Small intestine (tissue), 7 donors: ENCODE results near the gene ME1. TPM values are rescaled to one million over a fixed set of nuclear protein-coding genes. Genes with fewer than 3 reads are reported as not detected.
A peak's percentile ranks its signal among the peaks of the same experiment; 100 is the strongest.
"Not testable (repeated sequence)": the region's sequence is repeated elsewhere in the genome, so short reads cannot be mapped to it uniquely, and the experiment has no call there.

Experiments
- DNase-seq, 2 donors: peaks; one replicate each; pipeline versions ENCODE4 v3.0.0 to v3.0.0-alpha.2; 2013
- FAIRE-seq: peaks from 2 replicates; lab custom pipeline; 2012; peaks lifted over from hg19 to GRCh38; lab: Jason Lieb, UNC
- H3K27ac ChIP-seq, 3 donors: one replicate each; pipeline ENCODE4 v1.5.1; 2013; ENCODE audit warnings: low read length in 2 of 3, mild to moderate bottlenecking in 2 of 3, control low read depth in 1 of 3, inconsistent platforms in 1 of 3, low read depth in 1 of 3, moderate library complexity in 1 of 3
- H3K27me3 ChIP-seq, 3 donors: one replicate each; pipeline ENCODE4 v1.6.1; 2013; ENCODE audit warnings: low read length in 3 of 3, inconsistent platforms in 1 of 3; ENCODE audit not compliant: control insufficient read depth in 3 of 3, insufficient read depth in 3 of 3
- H3K36me3 ChIP-seq, 3 donors: one replicate each; pipeline ENCODE4 v1.6.1; 2013; ENCODE audit warnings: low read length in 3 of 3, inconsistent platforms in 1 of 3, low read depth in 1 of 3, mild to moderate bottlenecking in 1 of 3, moderate library complexity in 1 of 3; ENCODE audit not compliant: control insufficient read depth in 3 of 3, insufficient read depth in 2 of 3
- H3K4me1 ChIP-seq, 3 donors: one replicate each; pipeline ENCODE4 v1.6.1; 2013; ENCODE audit warnings: low read length in 2 of 3, inconsistent platforms in 1 of 3, low read depth in 1 of 3, mild to moderate bottlenecking in 1 of 3, moderate library complexity in 1 of 3; ENCODE audit not compliant: control insufficient read depth in 3 of 3, insufficient read depth in 2 of 3
- H3K4me3 ChIP-seq, 3 donors: one replicate each; pipeline ENCODE4 v1.5.1; 2013; ENCODE audit warnings: low read length in 3 of 3, control low read depth in 1 of 3, inconsistent platforms in 1 of 3, low read depth in 1 of 3, mild to moderate bottlenecking in 1 of 3, moderate library complexity in 1 of 3
- H3K9me3 ChIP-seq, 2 donors: one replicate each; pipeline ENCODE4 v1.6.1; 2013; ENCODE audit warnings: low read depth in 1 of 2, low read length in 1 of 2; ENCODE audit not compliant: control insufficient read depth in 2 of 2, insufficient read depth in 1 of 2
- WGBS, 3 donors: extraction: QIAGEN DNeasy Blood & Tissue Kit; methylation state at CpG; one replicate each; pipeline ENCODE4 v1.1.7; 2013; 5-methylcytosine and 5-hydroxymethylcytosine counted together
- polyA plus RNA-seq, 4 donors: library from polyadenylated mRNA; stranded (reverse) in 3 of 4; unstranded in 1 of 4; fragments of 200-250 nt in 3 of 4; fragments of 120-200 nt in 1 of 4; gene quantifications; one replicate each; pipeline versions ENCODE4 v1.2.1 to v1.2.3, GENCODE V29; 2013
- donor health status: healthy with polysubstance abuse.
- donor health status: control.
- donor health status: control.
- donor health status: Bipolar disorder and iron deficiency.
- donor health status: healthy.

The ME1 gene
- polyA plus RNA-seq, 4 donors = 9.6 to 48.3 (median 15.6) TPM

DNA sequence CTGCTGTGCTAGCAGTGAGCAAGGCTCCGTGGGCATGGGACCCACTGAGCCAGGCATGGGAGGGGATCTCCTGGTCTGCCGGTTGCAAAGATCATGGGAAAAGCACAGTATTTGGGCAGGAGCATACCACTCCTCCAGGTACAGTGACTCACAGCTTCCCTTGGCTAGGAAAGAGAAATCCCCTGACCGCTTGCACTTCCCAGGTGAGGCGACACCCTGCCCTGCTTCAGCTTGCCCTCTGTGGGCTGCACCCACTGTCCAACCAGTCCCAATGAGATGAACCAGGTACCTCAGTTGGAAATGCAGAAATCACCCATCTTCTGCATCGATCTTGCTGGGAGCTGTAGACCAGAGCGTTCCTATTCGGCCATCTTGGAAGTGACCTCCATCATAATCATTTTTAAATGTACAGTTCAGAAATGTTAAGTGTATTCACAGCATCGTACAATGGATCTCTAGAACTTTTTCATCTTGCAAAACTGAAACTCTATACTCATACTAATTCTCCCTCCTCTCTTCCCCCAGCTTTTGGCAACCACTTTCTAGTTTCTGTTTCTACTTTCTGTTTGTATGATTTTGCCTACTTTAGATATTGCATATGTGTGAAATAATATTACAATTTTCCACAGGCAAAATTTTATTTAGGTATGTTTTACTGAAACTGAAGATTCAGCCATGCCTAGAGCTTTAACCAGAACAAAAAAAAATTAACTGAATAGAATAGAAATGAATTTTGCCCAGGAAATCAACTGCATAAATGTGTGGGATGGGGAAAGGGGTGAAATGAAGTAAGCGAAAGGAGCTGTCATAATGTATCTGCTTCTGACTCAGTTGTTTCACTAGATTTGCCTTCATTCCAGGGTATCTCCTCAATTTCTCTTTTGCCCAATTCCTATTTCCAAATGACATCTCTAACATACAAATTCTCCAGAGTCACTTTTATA lies 137.7 kb downstream of the ME1 start:
- no peak for FAIRE-seq
- Histone ChIP-seq H3K27ac (no peak overlapping the region), H3K27me3 (no peaks in the 10 kb centered on the region), H3K9me3 (peaks cover 0 to 5% of the 10 kb centered on the region in 2 donors), H3K4me3 (no peak overlapping the region), H3K4me1 (no peaks in the 10 kb centered on the region), H3K36me3 (peaks cover 0 to 10% (median 0%) of the 10 kb centered on the region in 3 donors)
- DNase-seq = no peak
- WGBS, 3 donors = 87 to 90% (median 87%) methylated on average over 9 of the region's 9 CpGs

DNA sequence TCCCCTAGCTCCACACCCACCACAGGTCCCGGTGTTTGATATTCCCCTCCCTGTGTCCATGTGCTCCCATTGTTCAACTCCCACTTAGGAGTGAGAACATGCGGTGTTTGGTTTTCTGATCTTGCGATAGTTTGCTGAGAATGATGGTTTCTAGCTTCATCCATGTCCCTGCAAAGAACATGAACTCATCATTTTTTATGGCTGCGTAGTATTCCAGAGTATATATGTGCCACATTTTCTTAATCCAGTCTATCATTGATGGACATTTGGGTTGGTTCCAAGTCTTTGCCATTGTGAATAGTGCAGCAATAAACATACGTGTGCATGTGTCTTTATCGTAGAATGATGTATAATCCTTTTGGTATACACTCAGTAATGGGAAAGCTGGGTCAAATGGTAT lies 143.6 kb downstream of the ME1 start:
- FAIRE-seq, H3K27me3 ChIP-seq, DNase-seq, H3K36me3 ChIP-seq, H3K4me3 ChIP-seq, H3K4me1 ChIP-seq, H3K9me3 ChIP-seq, H3K27ac ChIP-seq: not testable (repeated sequence)
- 91 to 96% (median 96%) methylated on average over 6 of the region's 6 CpGs for WGBS, 3 donors

DNA sequence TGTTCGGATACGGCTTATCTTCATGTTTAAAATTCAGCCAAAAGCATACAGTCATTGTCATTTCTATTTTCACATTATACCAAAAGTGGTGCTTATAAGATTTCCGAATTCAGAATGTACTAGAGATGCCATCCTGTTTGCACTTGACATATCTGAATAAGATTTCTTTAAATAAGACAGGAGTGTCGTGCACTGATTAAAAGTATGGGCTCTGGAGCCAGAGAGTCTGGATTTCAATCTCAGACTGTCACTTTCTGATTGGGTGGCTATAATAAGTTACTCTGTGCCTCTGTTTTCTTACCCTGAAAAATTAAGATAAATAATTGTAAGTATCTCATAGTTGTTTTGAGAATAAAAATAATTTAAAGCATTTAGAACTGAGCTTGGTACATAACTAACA lies 144.9 kb downstream of the ME1 start:
- DNase-seq = no peak
- Histone ChIP-seq H3K4me3 (no peak overlapping the region), H3K27ac (no peak overlapping the region), H3K9me3 (peaks cover 0 to 3% of the 10 kb centered on the region in 2 donors), H3K4me1 (no peaks in the 10 kb centered on the region), H3K27me3 (no peaks in the 10 kb centered on the region), H3K36me3 (no peaks in the 10 kb centered on the region)
- 86 to 92% (median 87%) methylated on average over 4 of the region's 4 CpGs for WGBS, 3 donors
- no peak for FAIRE-seq

DNA sequence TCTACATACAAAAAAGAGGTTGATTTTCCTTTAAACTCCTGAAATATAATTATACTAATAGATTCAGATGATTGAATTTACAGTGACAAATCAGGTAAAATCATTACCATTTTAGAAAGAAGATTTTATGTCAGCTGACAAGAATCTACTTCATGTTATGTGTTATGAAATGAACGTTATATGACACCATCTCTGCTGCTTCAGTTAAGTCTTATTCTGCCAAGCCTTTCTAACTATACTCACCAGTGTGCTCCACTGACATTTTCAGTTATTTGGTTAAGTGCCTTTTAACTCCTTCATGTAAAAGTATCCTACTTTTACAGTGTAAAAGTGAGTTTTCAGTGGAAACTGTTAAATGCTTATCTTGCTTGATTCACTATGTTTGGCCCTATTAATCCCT lies 157.3 kb downstream of the ME1 start:
- 52 to 71% (median 57%) methylated on average over 1 of the region's 1 CpG for WGBS, 3 donors

DNA sequence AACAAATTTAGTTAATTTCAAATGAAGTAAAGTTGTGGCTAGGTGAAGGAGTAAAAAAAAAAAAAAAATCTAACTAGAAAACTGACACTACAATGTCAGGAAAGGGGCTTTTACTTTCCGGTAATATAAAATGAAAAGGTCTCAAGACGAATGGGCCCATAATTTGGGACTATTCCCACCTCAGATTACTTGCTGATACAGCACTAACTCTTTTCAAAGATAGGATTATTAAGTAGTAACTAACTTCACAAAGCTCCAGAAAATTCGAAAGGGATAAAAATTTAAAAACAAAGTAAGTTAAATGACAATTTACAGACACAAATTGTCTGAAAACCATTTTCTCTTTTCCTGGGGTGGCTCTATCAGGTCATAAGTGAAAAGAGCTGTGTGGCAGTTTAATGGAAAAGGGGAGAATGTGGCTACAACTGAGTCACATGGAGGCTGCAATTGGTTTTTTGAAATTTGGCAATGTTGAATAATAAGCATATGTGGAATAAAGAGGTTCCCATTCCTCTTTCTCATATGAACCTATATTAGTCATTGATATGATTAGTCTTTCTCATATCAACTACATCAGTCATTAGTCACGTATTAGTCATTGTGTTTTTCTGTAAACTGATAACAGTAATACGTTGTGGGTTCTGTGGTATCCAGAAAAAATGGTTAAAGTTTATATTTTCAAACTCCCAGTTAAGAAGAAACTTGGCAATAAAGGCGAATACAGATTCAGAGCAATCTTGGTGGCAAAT lies 159.7 kb downstream of the ME1 start:
- H3K4me3 ChIP-seq = no peak overlapping the region

More for the DNA sequence above, 157.3 kb downstream of the ME1 start:
- no peak overlapping the region for H3K4me3 ChIP-seq
- no peaks in the 10 kb centered on the region for H3K27me3 ChIP-seq
- no peaks in the 10 kb centered on the region for H3K9me3 ChIP-seq
- H3K36me3 ChIP-seq = no peaks in the 10 kb centered on the region
- H3K4me1 ChIP-seq = no peaks in the 10 kb centered on the region
- H3K27ac ChIP-seq = no peak overlapping the region
- no peak for DNase-seq
- no peak for FAIRE-seq

DNA sequence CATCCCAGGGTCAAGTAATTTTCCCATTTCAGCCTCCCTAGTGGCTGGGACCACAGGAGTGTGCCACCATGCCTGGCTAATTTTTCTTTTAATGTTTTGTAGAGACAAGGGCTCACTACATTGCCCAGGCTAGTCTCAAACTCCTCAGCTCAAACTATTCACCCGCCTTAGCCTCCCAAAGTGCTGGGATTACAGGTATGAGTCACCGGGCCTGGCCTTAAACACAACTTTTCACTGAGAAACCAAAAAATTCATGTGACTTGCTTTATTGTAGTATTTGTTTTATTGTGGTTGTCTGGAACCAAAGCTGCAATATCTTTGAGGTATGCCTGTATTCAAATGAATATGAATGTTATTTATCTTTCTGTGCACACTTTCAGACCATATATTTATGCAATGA lies 165.5 kb downstream of the ME1 start:
- Histone ChIP-seq H3K27ac (no peak overlapping the region), H3K4me1 (no peaks in the 10 kb centered on the region), H3K9me3 (no peaks in the 10 kb centered on the region), H3K4me3 (no peak overlapping the region), H3K27me3 (no peaks in the 10 kb centered on the region), H3K36me3 (no peaks in the 10 kb centered on the region)
- FAIRE-seq (no peak), DNase-seq (no peak)
- WGBS, 3 donors = 66 to 91% (median 88%) methylated on average over 2 of the region's 2 CpGs

More for the DNA sequence above, 159.7 kb downstream of the ME1 start:
- DNase-seq (peak in 1 of 2 donors; percentile 9), FAIRE-seq (no peak)
- no peaks in the 10 kb centered on the region for H3K9me3 ChIP-seq
- H3K27me3 ChIP-seq = no peaks in the 10 kb centered on the region
- no peaks in the 10 kb centered on the region for H3K4me1 ChIP-seq
- H3K36me3 ChIP-seq = no peaks in the 10 kb centered on the region
- H3K27ac ChIP-seq = no peak overlapping the region
- 65 to 67% (median 66%) methylated on average over 6 of the region's 6 CpGs for WGBS, 3 donors

DNA sequence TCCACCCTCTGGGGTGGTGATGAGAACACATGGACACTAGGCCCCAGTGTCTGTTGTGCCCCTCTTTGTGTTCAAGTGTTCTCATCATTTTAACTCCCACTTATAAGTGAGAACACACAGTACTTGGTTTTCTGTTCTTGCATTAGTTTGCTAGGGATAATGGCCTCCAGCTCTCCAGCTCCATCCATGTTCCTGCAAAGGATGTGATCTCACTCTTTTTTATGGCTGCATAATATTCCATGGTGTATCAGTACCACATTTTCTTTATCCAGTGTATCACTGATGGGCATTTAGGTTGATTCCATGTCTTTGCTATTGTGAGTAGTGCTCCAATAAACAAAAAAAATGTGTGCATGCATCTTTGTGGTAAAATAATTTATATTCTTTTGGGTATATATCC lies 170.3 kb downstream of the ME1 start:
- H3K27ac ChIP-seq = no peak overlapping the region
- H3K4me3 ChIP-seq = no peak overlapping the region
- no peak for FAIRE-seq
- H3K36me3 ChIP-seq = no peaks in the 10 kb centered on the region
- H3K4me1 ChIP-seq = no peaks in the 10 kb centered on the region
- no peaks in the 10 kb centered on the region for H3K9me3 ChIP-seq
- no peaks in the 10 kb centered on the region for H3K27me3 ChIP-seq
- DNase-seq = no peak

DNA sequence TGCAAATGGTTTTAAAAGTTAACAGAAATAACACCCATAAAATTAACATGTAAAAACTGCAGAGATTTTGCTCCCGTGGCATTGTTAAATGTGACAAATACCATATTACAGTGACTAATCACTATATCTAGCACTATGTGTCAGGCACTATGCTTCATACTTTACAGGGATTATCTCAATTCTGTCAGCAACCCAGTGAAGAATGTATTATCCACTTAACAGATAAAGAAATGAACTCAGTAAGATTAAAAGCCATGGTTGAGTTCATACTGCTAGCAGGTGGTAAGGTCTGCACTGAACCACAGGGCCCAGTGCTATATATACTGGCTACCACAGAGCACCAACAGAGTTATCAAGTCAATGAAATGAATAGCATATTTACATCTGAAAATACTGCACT lies 172.3 kb downstream of the ME1 start:
- no peaks in the 10 kb centered on the region for H3K4me1 ChIP-seq
- FAIRE-seq (no peak), DNase-seq (no peak)
- no peaks in the 10 kb centered on the region for H3K36me3 ChIP-seq
- no peaks in the 10 kb centered on the region for H3K27me3 ChIP-seq
- no peak overlapping the region for H3K27ac ChIP-seq
- 69 to 76% (median 73%) methylated on average over 1 of the region's 1 CpG for WGBS, 3 donors
- H3K9me3 ChIP-seq = no peaks in the 10 kb centered on the region
- H3K4me3 ChIP-seq = no peak overlapping the region
